NCI-H1436 (cell line): Measurements from ENCODE around the gene DKK3.
A peak's percentile ranks its signal among the peaks of the same experiment; 100 is the strongest.

Experiments
- DNase-seq: peaks from one replicate; lab custom pipeline; 2025; lab: John Stamatoyannopoulos, UW

DKK3 gene

GRCh38 chr11:11966826-11967668 lies 41.4 kb downstream of the DKK3 start:
- peak; percentile 50 for DNase-seq

GRCh38 chr11:11966354-11966741 lies 42.1 kb downstream of the DKK3 start:
- DNase-seq = no peak

- DNase-seq = no peak
Measured at GRCh38 chr11:11965656-11966353, 42.6 kb downstream of the DKK3 start.

- DNase-seq = no peak
Measured at GRCh38 chr11:11965192-11965591, 43.2 kb downstream of the DKK3 start.

GRCh38 chr11:11964774-11965150 lies 43.7 kb downstream of the DKK3 start:
- DNase-seq = no peak

- no peak for DNase-seq
Measured at GRCh38 chr11:11963842-11964773, 44.3 kb downstream of the DKK3 start.

GRCh38 chr11:11963067-11963466 lies 45.4 kb downstream of the DKK3 start:
- DNase-seq = no peak

- no peak for DNase-seq
Measured at GRCh38 chr11:11961399-11962028, 46.9 kb downstream of the DKK3 start.

GRCh38 chr11:11960687-11961086 lies 47.7 kb downstream of the DKK3 start:
- DNase-seq = no peak

- no peak for DNase-seq
Measured at GRCh38 chr11:11959601-11960000, 48.8 kb downstream of the DKK3 start.

- no peak for DNase-seq
Measured at GRCh38 chr11:11958403-11959231, 49.8 kb downstream of the DKK3 start.

GRCh38 chr11:11956006-11956405 lies 52.4 kb downstream of the DKK3 start:
- no peak for DNase-seq

- DNase-seq = no peak
Measured at GRCh38 chr11:11952036-11952435, 56.4 kb downstream of the DKK3 start.

- no peak for DNase-seq
Measured at GRCh38 chr11:11949482-11949881, 58.9 kb downstream of the DKK3 start.

GRCh38 chr11:11948242-11948947 lies 60.0 kb downstream of the DKK3 start:
- DNase-seq = no peak

- no peak for DNase-seq
Measured at GRCh38 chr11:11947825-11948224, 60.6 kb downstream of the DKK3 start.

GRCh38 chr11:11946878-11947277 lies 61.5 kb downstream of the DKK3 start:
- no peak for DNase-seq

- DNase-seq = no peak
Measured at GRCh38 chr11:11946180-11946579, 62.2 kb downstream of the DKK3 start.

- no peak for DNase-seq
Measured at GRCh38 chr11:11944444-11944843, 64.0 kb downstream of the DKK3 start.

- DNase-seq = no peak
Measured at GRCh38 chr11:11942668-11943067, 65.8 kb downstream of the DKK3 start.
